ENCODE measurements around the gene DSCAM. TPM values are rescaled to one million over a fixed set of nuclear protein-coding genes. Genes with fewer than 3 reads are reported as not detected.

The DSCAM gene
- total RNA-seq, 1 experiment from 2014 or later: not detected

- RAD21 ChIA-PET (ENCODE audit: low non-redundant PET in 1 of 2, low total read pairs in 2 of 2, uncharacterized antibody in 2 of 2, unreplicated experiment in 2 of 2): no interaction called here
- Histone ChIP-seq H3K36me3 (ENCODE audit: control insufficient read depth in 1 of 2, insufficient read depth in 2 of 2, low read length in 2 of 2) (no peaks in the 10 kb centered on the region), H3K4me2 (ENCODE audit: low read length) (no peak overlapping the region), H3K9me2 (ENCODE audit: insufficient read depth) (no peaks in the 10 kb centered on the region), H3K27ac (ENCODE audit: low read depth, low read length) (no peak overlapping the region), H3K4me1 (ENCODE audit: control insufficient read depth in 1 of 2, insufficient read depth in 2 of 2, low read length in 2 of 2) (no peaks in the 10 kb centered on the region), H3K79me2 (ENCODE audit: insufficient read depth, low read length) (no peaks in the 10 kb centered on the region), H3K9me3 (ENCODE audit: control insufficient read depth in 1 of 2, insufficient read depth in 1 of 2, low read depth in 1 of 2, low read length in 2 of 2) (peaks cover 0 to 15% of the 10 kb centered on the region in 2 experiments; a peak in 1 of 4 replicates), H2AFZ (ENCODE audit: low read depth, low read length, poor library complexity, severe bottlenecking) (no peak overlapping the region), H3K4me3 (replicated peaks in 1 of 2; ENCODE audit: low read depth in 1 of 2, low read length in 2 of 2) (no peak overlapping the region), H3K27me3 (ENCODE audit: insufficient read depth, low read length) (no peaks in the 10 kb centered on the region), H4K20me1 (ENCODE audit: insufficient read depth) (no peaks in the 10 kb centered on the region), H3K9ac (ENCODE audit: low read length) (no peak overlapping the region)
- DNase-seq (ENCODE audit: low read depth, low spot score): no peak
- CTCF ChIA-PET: no interaction called here
- ATAC-seq: no peak
- POLR2A ChIA-PET: no interaction called here
- TF ChIP-seq MAX (IDR thresholded peaks at IDR 0.05) (no peak), CTCF (IDR thresholded peaks at IDR 0.05 in 2 of 3, conservative IDR thresholded peaks at IDR 0.05 in 1 of 3; ENCODE audit: borderline replicate concordance in 1 of 3, insufficient read depth in 1 of 3, low read depth in 2 of 3, low read length in 2 of 3) (no peak), ZFX (IDR thresholded peaks at IDR 0.05) (no peak), JUND (IDR thresholded peaks at IDR 0.05) (no peak)
- intact Hi-C loops (cut with micrococcal nuclease): no loop called here
- BruUV-seq (replicated peaks): no TSS peak
Observed at GRCh38 chr21:40130476-40130875, 716.5 kb downstream of the DSCAM start.

- ChIA-PET CTCF (no interaction called here), POLR2A (no interaction called here)
- BruUV-seq (replicated peaks): no TSS peak
- TF ChIP-seq ELF1 (IDR thresholded peaks at IDR 0.05; ENCODE audit: borderline replicate concordance, low read depth): no peak
- TF ChIP-seq YY1 (IDR thresholded peaks at IDR 0.05; ENCODE audit: extremely low read depth, insufficient replicate concordance, low read depth, low read length): no peak
- TF ChIP-seq SRF (IDR thresholded peaks at IDR 0.05; ENCODE audit: low read depth): no peak
- TF ChIP-seq, protein P1, sequence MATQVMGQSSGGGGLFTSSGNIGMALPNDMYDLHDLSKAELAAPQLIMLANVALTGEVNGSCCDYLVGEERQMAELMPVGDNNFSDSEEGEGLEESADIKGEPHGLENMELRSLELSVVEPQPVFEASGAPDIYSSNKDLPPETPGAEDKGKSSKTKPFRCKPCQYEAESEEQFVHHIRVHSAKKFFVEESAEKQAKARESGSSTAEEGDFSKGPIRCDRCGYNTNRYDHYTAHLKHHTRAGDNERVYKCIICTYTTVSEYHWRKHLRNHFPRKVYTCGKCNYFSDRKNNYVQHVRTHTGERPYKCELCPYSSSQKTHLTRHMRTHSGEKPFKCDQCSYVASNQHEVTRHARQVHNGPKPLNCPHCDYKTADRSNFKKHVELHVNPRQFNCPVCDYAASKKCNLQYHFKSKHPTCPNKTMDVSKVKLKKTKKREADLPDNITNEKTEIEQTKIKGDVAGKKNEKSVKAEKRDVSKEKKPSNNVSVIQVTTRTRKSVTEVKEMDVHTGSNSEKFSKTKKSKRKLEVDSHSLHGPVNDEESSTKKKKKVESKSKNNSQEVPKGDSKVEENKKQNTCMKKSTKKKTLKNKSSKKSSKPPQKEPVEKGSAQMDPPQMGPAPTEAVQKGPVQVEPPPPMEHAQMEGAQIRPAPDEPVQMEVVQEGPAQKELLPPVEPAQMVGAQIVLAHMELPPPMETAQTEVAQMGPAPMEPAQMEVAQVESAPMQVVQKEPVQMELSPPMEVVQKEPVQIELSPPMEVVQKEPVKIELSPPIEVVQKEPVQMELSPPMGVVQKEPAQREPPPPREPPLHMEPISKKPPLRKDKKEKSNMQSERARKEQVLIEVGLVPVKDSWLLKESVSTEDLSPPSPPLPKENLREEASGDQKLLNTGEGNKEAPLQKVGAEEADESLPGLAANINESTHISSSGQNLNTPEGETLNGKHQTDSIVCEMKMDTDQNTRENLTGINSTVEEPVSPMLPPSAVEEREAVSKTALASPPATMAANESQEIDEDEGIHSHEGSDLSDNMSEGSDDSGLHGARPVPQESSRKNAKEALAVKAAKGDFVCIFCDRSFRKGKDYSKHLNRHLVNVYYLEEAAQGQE (IDR thresholded peaks at IDR 0.05; ENCODE audit: low read depth): no peak
- TF ChIP-seq MAX (IDR thresholded peaks at IDR 0.05): no peak
- no peak for TF ChIP-seq CBX3 (IDR thresholded peaks at IDR 0.05; ENCODE audit: low read depth)
- TF ChIP-seq, protein P2, sequence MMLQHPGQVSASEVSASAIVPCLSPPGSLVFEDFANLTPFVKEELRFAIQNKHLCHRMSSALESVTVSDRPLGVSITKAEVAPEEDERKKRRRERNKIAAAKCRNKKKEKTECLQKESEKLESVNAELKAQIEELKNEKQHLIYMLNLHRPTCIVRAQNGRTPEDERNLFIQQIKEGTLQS (IDR thresholded peaks at IDR 0.05): no peak
- TF ChIP-seq POLR2AphosphoS5 (IDR thresholded peaks at IDR 0.05; ENCODE audit: low read depth, low read length): no peak
- TF ChIP-seq JUND (IDR thresholded peaks at IDR 0.05): no peak
- no peak for TF ChIP-seq CTCF (IDR thresholded peaks at IDR 0.05 in 2 of 3, conservative IDR thresholded peaks at IDR 0.05 in 1 of 3; ENCODE audit: borderline replicate concordance in 1 of 3, insufficient read depth in 1 of 3, low read depth in 2 of 3, low read length in 2 of 3)
Observed at GRCh38 chr21:40129809-40130208, 717.1 kb downstream of the DSCAM start.

More at GRCh38 chr21:40129809-40130208, 717.1 kb downstream of the DSCAM start:
- Histone ChIP-seq H3K27ac (ENCODE audit: low read depth, low read length) (no peak overlapping the region), H3K9me3 (ENCODE audit: control insufficient read depth in 1 of 2, insufficient read depth in 1 of 2, low read depth in 1 of 2, low read length in 2 of 2) (peaks cover 0 to 20% of the 10 kb centered on the region in 2 experiments; a peak in 1 of 4 replicates), H3K36me3 (ENCODE audit: control insufficient read depth in 1 of 2, insufficient read depth in 2 of 2, low read length in 2 of 2) (no peaks in the 10 kb centered on the region), H3K9ac (ENCODE audit: low read length) (no peak overlapping the region), H3K27me3 (ENCODE audit: insufficient read depth, low read length) (no peaks in the 10 kb centered on the region), H3K79me2 (ENCODE audit: insufficient read depth, low read length) (no peaks in the 10 kb centered on the region), H4K20me1 (ENCODE audit: insufficient read depth) (no peaks in the 10 kb centered on the region), H3K4me3 (replicated peaks in 1 of 2; ENCODE audit: low read depth in 1 of 2, low read length in 2 of 2) (no peak overlapping the region), H3K9me2 (ENCODE audit: insufficient read depth) (no peaks in the 10 kb centered on the region), H3K4me2 (ENCODE audit: low read length) (no peak overlapping the region), H3K4me1 (ENCODE audit: control insufficient read depth in 1 of 2, insufficient read depth in 2 of 2, low read length in 2 of 2) (no peaks in the 10 kb centered on the region), H2AFZ (ENCODE audit: low read depth, low read length, poor library complexity, severe bottlenecking) (no peak overlapping the region)
- no peak for ATAC-seq
- intact Hi-C loops (cut with micrococcal nuclease): no loop called here
- RAD21 ChIA-PET (ENCODE audit: low non-redundant PET in 1 of 2, low total read pairs in 2 of 2, uncharacterized antibody in 2 of 2, unreplicated experiment in 2 of 2): no interaction called here
- no peak for DNase-seq (ENCODE audit: low read depth, low spot score)

All from HCT116 (cell line).